Kidney (tissue), 14 donors: ENCODE data around the gene LRRC27. TPM values are rescaled to one million over a fixed set of nuclear protein-coding genes. Genes with fewer than 3 reads are reported as not detected.
"Not testable (repeated sequence)": the region's sequence is repeated elsewhere in the genome, so short reads cannot be mapped to it uniquely, and the experiment has no call there.

ENCODE experiments used
- DNase-seq, 5 donors: peaks; one replicate each; pipeline ENCODE4 v3.0.0-alpha.2; 2013 to 2020
- FAIRE-seq: peaks from 2 replicates; lab custom pipeline; 2012; peaks lifted over from hg19 to GRCh38; lab: Jason Lieb, UNC
- H3K27ac ChIP-seq, 2 donors: one replicate each; pipeline ENCODE4 v1.7.0; 2013; ENCODE audit warnings: low read depth in 2 of 2, low read length in 2 of 2, inconsistent platforms in 1 of 2
- H3K27me3 ChIP-seq: one replicate; pipeline ENCODE4 v1.7.1; 2013; ENCODE audit warnings: low read length, inconsistent platforms; ENCODE audit not compliant: control insufficient read depth, insufficient read depth
- H3K36me3 ChIP-seq, 3 donors: one replicate each; pipeline versions ENCODE4 v1.7.0 to v1.7.1; 2013; ENCODE audit warnings: low read length in 3 of 3, control low read depth in 1 of 3, inconsistent platforms in 1 of 3; ENCODE audit not compliant: insufficient read depth in 3 of 3, control insufficient read depth in 2 of 3
- H3K4me1 ChIP-seq, 3 donors: one replicate each; pipeline versions ENCODE4 v1.7.0 to v1.7.1; 2013; ENCODE audit warnings: low read length in 3 of 3, inconsistent platforms in 1 of 3, low read depth in 1 of 3; ENCODE audit not compliant: control insufficient read depth in 2 of 3, insufficient read depth in 2 of 3
- H3K4me3 ChIP-seq, 3 donors: one replicate each; pipeline versions ENCODE4 v1.7.0 to v1.8.1; 2013; ENCODE audit warnings: low read length in 3 of 3, control low read depth in 1 of 3, inconsistent platforms in 1 of 3
- H3K9ac ChIP-seq, 3 donors: one replicate each; pipeline versions ENCODE4 v1.7.0 to v1.7.1; 2013; ENCODE audit warnings: low read length in 3 of 3, control low read depth in 1 of 3, inconsistent platforms in 1 of 3
- H3K9me3 ChIP-seq, 3 donors: one replicate each; pipeline versions ENCODE4 v1.7.0 to v1.7.1; 2013; ENCODE audit warnings: low read length in 3 of 3, control low read depth in 1 of 3, inconsistent platforms in 1 of 3; ENCODE audit not compliant: control insufficient read depth in 2 of 3, insufficient read depth in 1 of 3
- CTCF ChIP-seq: IDR thresholded peaks from 3 replicates; pipeline ENCODE4 v1.5.1; 2012; ENCODE audit warnings: mild to moderate bottlenecking, moderate library complexity, borderline replicate concordance; ENCODE audit not compliant: insufficient read depth; ENCODE audit errors: extremely low read depth
- intact Hi-C: fragments of 100-400 bp; cut with DNase I; formaldehyde crosslinking; loops from one replicate; pipeline ENCODE4 v1.11.1; 2022
- polyA plus RNA-seq: library from polyadenylated mRNA; stranded (reverse); fragments of 350-450 nt; fragmentation: Illumina TruSeq; extraction: RNeasy Lipid Tissue Mini Kit (QIAGEN cat#74804); gene quantifications from one replicate; pipeline ENCODE4 v1.2.3, GENCODE V29; 2014; ENCODE audit warnings: low read depth, low replicate concordance; ENCODE audit not compliant: insufficient read depth
- total RNA-seq: library from RNA; stranded (reverse); fragmentation: NEBNext Ultra II Directional; extraction: Animal tissue kit (Norgen Biotek cat#: 25700); gene quantifications from one replicate; pipeline ENCODE4 v1.2.1, GENCODE V29; 2021
- donor health status: control.
- donor health status: control.
- donor health status: control.
- donor health status: control.
- donor health status: control.
- donor health status: DM: yes; HTN: yes; CAD: no.
- donor health status: Normal renal cell carcinoma (clear cell type).

LRRC27 gene
- total and polyA plus RNA-seq, 2 donors from 2014 or later: 14.4 to 14.6 TPM

GRCh38 chr10:132336064-132336746 is 4.2 kb downstream of the LRRC27 start:
- no peaks in the 10 kb centered on the region for H3K9me3 ChIP-seq
- DNase-seq (no peak), FAIRE-seq (no peak)
- TF ChIP-seq CTCF: no peak
- H3K4me3 ChIP-seq: no peak overlapping the region
- no peaks in the 10 kb centered on the region for H3K36me3 ChIP-seq
- no peak overlapping the region for H3K9ac ChIP-seq
- H3K4me1 ChIP-seq: peaks cover 0 to 8% (median 0%) of the 10 kb centered on the region in 3 donors
- no peak overlapping the region for H3K27ac ChIP-seq
- intact Hi-C loops: no loop called here
- H3K27me3 ChIP-seq: no peaks in the 10 kb centered on the region

GRCh38 chr10:132336919-132337407 is 5.0 kb downstream of the LRRC27 start:
- no peaks in the 10 kb centered on the region for H3K36me3 ChIP-seq
- no peak overlapping the region for H3K9ac ChIP-seq
- H3K27me3 ChIP-seq: no peaks in the 10 kb centered on the region
- FAIRE-seq (no peak), DNase-seq (no peak)
- H3K9me3 ChIP-seq: no peaks in the 10 kb centered on the region
- no peak overlapping the region for H3K27ac ChIP-seq
- H3K4me1 ChIP-seq: peaks cover 0 to 8% (median 0%) of the 10 kb centered on the region in 3 donors
- intact Hi-C loops: no loop called here
- no peak for TF ChIP-seq CTCF
- peak overlapping the region in 2 of 3 donors; percentile 15 to 16 for H3K4me3 ChIP-seq

GRCh38 chr10:132337854-132338253 is 5.9 kb downstream of the LRRC27 start:
- intact Hi-C loops, H3K9me3 ChIP-seq, H3K36me3 ChIP-seq, FAIRE-seq, H3K9ac ChIP-seq, H3K27me3 ChIP-seq, H3K4me1 ChIP-seq, DNase-seq, H3K4me3 ChIP-seq, H3K27ac ChIP-seq: not testable (repeated sequence)

GRCh38 chr10:132338876-132339275 is 6.9 kb downstream of the LRRC27 start:
- intact Hi-C loops: no loop called here
- Histone ChIP-seq H3K27ac (no peak overlapping the region), H3K4me3 (no peak overlapping the region), H3K27me3 (no peaks in the 10 kb centered on the region), H3K4me1 (no peaks in the 10 kb centered on the region), H3K9me3 (no peaks in the 10 kb centered on the region), H3K9ac (no peak overlapping the region), H3K36me3 (no peaks in the 10 kb centered on the region)
- no peak for TF ChIP-seq CTCF
- no peak for FAIRE-seq
- no peak for DNase-seq
